ENCODE measurements around the gene HPS4.

Gene HPS4

DNA sequence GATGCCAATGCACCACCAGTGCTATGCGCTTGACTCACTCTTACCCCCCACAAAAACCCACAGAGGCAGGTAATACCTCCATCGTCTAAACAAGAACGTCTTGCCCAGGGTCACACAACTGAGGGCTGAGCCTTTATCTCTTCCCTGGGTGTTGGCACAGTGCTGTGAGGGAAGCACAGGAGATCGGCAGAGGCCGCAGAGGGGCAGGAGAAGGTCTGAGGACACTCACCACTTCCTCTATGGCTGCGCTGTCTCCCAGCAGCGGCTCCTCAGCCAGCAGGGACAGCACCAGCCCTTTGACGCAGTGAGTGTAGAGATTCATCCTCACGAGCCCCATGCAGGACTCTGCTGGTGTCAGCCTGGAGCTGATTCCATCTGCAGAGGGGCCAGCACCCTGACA is 19.9 kb downstream of the HPS4 start:
- DNase-seq = no peak

DNA sequence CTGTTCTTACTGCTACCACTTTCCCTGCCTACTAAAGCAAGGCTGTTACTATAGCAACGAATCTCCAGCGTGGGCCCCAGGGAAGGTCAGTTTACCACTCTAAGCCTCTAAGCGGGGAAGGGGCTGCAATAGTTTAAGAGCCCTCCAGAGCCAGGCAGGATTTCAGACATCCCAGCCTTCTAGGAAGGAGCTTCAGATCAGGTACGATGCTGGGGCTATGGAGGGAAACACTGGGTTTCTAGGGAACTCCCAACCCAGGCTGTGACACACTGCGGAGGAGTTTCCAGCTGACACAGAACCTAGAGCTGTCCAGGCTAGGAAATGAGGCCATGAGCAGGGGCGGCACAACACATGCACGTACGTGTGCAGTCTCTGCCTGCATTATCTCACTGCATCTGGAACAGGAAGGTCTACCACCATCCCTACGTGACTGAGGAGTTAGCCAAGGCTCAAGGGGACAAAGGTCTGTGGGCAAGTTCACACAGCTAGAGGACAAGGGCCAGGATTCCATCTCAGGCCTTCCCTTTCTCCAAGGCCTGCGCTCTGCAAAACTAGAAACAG is 20.4 kb downstream of the HPS4 start:
- DNase-seq = no peak

DNA sequence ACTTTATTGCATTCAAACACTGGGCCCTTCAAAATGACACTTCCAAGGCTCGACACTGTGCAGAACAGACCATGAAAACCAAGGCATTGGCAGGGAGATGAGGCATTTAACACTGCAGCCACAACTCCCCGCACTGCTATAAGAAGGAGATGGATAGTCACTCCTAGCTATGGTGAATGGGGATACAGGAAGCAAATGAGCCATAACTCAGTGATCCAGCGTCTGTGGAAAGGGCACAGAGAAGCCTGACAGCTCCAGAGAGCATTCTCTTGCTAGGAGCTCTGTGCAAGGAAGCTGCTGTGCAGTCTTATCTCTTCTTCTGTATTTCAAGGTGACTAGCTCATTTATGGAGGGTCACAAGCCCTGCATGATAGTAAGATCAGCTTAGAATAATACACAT is 20.9 kb downstream of the HPS4 start:
- no peak for DNase-seq

DNA sequence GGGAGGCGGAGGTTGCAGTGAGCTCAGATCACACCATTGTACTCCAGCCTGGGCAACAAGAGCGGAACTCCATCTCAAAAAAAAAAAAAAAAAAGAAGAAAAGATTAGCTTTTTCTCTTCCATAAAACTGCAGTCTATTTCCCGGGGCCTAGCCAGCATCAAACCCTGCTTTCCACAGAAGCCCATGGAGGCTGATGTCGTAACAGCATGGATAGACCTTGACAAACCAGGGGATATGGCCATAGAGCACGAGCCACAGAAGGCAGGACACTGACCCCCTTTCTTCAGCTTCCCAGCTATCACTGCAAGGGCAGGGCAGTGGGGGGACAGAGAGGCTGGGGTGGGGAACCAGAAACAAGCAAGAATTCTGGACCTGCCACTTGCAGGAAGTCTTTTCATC is 21.5 kb downstream of the HPS4 start:
- DNase-seq = no peak

DNA sequence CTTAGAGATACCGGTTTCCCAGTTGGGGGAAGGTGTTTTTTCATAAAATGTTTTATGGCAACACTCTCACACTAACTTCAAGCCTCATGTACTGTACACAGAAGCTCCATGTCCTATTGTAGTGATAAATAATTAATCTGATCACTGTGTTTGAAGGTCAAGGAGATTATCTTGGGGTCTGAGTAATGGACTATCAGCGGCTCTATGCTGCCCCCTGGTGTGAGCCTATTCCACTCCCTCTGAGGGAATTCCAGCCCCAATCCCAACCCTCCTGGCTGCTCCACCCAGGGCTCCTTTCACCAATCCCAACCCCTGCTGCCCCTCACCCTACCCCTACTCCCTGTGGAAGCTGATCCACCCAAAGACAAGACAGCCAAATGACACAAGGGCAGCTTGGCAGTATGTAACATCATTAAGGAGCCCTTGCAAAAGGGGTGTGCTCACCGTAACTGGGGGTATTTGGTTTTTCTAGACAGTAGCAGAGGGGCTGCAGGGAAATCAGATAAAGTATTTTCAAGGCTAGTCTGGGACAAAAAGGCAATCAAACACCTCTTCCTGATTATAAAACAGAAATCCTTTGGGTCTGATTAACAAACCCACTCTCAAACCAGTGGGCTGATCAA is 22.3 kb downstream of the HPS4 start:
- peak; percentile 35 for DNase-seq

DNA sequence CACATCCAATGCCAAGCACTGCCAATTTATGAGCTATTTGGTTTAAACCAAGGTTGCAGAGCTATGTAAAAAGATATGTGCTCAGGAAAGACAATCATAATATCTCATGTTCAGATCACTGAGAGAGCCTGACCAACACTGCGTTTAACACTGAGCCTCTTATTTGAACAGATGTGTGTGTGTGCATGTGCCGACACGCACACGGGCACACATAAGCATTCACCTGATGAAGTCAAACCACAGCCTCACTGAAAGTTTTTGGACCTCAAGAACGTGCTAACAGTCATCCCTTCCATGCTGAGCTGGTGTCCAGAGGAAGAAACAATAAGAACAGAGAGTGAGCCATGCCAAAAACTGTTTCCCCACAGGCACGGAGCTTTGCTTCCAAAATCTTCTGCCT is 23.4 kb downstream of the HPS4 start:
- DNase-seq = no peak

DNA sequence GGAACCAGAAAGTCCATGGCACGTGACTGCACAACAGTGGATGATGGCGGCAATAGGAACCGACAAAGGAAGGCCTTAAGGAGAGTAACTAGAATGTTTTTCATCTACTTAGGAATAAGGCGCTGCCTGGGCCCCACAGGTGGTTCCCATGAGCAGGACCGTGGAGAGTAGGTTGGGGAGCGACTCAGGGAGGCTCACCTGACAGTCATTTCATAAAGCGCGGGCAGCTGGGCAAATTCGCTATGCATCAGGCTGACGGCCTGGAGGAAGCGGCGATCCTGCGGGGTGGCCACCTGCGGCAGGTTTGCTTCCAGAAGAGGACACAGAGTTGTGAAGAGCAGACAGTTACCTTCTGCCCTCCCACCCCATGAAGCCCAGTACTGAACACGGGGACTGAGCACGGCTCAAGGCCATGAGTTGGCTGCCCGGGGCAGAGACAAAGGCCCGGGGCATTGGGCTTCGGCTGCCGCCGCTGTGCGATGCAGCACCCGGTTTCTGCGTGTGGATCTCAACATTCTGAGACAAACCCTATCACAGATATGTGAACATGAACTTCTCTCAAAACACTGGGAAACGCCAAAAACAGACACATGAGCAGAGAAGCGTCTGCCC is 25.8 kb downstream of the HPS4 start:
- DNase-seq = no peak

DNA sequence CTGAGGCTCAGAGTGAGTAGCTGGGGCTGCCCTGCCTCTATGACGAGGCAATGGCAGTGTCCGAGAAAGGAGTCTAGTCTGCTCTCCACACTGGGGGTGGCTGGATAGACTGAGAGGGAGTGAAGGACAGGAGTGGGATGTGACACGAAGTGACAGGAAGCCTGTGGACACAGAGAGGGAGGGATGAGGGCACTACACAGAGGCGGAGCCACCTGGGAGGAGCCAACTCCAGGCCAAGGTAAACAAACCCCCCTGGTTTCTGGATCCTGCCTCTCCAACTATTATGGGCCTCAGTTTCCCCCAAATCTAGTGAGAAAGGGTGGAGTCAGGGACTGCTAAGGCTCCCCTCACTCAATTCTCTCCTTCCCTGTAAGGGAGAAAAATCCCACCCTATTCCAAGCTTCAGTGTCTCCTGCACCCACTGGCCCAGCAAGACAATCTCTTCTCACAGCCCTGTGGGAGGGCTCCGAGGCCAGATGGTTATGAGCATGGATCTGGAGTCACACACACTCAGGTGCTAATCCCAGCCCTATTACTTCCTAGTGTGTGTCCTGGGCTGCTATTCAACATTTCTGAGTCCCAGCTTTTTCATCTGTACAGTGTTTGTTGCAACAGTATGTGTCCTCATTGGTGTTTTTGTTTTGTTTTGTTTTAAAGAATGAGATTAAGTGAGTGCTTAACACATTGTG is 29.6 kb downstream of the HPS4 start:
- DNase-seq = peak; percentile 25

DNA sequence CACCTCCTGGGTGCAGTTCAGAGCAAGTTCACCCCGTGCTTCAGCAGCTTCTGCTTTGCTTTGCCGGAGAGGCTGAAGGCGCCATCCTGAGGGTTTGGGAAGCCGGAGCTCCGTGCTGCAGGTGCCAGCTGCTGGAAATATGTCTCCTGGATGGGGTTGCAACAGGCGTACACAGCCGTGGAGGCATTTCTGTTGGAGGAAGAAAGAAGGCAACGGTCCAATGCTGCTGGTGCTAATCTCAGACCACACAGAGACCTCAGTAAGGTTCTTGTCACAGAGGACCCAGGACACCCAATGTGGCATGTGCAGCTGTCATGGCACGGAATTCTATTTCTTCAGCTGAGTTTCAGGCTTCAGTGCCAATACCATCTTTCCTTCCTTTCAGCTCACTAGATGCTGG is 30.4 kb downstream of the HPS4 start:
- no peak for DNase-seq

DNA sequence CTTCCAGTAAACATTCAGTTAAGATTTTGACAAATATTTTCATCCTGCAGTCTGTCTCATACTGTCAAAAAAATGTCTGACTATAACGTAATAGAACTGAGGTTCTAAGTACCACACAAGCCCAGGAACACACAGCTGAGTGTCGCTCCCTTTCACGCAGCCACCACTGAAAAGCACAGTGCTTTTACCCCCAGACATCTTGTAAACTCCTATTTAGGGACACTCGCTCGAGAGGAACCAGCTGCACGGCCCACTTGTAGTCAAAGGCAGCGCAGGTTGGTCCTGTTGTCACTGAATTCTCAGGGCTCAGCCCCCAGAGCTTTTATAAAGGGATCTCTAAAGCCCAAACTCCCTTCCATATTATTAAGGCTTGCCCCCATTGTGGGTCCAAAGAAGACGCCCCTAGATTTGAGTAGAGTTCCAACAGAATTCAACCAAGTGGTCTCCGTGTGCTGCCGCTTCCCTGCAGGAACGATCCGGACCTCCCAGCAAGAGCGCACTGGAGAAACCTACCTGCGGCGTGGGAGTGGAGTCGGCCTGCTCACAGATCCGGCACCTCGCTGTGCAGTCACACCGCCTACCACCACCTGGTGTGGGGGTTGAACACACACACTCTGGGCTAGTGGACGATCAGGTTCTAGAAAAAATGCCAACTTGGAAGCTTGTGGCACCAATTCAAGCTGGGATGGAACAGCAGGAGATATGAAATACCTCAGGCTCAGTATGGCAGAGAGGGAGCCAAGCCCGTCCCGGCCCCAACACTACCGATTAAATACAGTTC is 31.2 kb downstream of the HPS4 start:
- DNase-seq = no peak

DNA sequence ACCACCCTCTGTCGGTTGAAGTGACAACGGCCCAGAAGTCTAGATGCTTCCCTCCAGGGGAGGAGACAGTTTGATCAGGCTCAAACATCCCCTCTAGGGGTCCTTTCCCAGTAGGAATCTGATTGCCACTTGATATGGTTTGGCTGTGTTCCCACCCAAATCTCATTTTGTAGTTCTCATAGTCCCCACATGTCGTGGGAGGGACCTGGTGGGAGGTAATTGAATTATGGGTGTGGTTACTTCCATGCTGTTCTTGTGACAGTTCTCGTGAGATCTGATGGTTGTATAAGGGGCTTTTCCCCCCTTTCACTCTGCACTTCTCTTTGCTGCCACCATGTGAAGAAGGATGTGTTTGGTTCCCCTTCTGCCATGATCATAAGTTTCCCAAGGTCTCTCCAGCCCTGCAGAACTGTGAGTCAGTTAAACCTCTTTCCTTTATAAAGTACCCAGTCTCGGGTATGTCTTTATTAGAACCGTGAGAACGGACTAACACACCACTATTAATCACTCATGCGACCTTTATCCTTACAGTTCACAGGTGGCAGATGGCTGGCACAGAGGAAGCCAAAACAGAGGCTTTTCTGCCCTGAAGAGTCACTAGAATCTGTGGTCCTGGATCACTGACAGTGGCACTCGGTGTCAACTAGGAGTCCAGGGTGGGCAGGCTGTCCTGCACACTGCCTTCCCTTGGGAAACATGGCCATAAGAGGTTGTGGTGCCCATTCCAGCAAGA is 33.0 kb downstream of the HPS4 start:
- peak; percentile 84 for DNase-seq

DNA sequence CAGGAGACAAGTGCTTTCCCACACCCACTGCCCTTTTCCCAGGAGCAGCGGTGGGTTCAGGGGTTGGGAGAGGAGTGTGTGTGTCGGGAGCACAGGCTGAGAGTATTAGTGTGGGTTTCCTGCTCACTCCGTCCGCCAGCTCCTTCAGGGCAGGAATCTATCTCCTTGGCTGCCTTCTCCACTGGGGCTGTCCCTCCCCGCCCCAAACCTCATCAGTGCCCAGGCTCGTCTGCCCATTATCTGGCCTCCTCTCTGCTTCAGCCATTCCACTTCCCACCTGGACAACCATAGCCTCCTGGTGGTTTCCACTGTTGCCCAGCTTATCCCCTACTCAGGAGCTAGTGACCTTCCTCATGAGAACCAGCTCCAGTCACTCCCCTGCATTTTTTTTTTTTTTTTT is 34.6 kb downstream of the HPS4 start:
- no peak for DNase-seq

DNA sequence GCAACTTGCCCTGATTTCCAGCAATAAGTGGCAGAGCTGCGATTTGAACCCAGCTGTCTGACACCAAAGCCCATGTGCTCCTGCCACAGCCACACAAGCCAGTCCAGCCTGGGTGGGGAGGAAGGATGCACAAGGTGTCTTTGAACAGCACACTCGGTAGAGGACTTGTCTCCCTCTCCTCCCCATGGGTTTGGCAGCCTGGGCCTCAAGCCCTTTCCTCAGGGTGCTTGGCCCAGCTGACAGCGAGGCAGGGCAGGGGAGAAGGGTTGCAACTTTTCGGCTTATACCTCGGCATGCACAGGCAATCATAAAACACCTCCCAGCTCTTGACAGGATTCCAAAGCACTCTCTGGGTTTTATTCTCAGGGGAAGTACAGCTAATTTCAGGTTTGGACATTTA is 35.2 kb downstream of the HPS4 start:
- DNase-seq = no peak

DNA sequence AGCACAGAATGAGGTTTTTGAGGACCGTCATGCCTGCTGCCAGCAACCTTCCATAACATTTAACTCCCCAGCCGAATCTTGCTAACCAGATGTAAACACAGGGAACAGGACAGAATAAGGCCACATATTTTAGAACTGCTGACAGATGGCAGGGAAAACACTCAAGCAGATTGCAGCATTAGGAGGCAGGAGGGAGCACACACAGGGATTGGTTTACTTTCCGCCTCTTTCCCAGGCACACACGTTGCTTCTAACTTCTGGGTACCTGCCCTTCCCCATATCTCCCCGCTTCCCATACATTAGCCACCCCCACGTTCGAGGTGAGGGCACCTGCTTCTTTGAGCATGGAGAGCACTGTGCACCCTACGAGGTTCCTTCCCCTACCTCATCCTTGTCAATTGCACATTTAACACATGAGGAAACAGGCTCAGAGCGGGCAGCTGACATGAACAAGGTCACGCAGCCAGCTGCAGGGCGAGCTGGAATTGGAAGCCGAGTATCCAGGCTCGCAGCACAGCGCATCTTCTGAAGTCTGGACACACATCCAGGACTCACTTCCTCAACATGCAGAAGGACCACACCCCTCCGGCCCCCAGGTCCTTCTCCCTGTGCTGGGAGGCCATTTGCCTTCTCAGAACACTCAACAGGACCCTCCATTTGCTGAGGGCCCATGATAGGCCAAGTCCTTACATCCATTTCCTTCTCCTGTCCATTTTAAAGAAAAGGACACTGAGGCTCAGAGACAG is 35.8 kb downstream of the HPS4 start:
- DNase-seq = peak; percentile 95

DNA sequence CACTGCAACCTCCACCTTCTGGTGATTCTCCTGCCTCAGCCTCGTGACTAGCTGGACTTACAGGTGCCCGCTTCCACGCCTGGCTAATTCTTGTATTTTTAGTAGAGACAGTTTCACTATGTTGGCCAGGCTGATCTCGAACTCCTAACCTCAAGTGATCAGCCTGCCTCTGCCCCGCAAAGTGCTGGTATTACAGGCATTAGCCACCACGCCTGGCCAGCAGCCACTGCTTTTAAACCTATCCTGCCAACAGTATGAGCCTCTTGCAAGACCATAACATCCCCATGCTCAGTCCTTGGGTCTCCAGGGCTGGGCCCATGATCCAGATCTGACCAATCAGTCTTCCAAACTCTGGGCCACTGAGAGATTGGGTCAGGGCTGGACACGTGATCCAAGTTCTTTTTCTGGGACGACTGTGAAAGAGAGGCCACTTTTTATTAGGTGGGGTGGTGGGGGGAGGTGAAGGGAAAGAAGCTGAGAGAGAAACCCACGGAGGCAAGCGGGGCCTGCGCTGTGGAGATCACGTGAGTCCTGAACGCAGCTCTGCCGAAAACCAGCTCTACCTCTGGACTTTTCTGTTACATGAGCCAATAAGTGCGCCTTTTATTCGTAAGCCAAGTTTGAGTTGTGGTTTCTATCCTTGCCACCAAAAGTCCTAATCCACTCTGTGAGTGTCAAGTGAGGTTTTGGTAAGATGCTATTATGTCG is 36.6 kb downstream of the HPS4 start:
- DNase-seq = no peak

DNA sequence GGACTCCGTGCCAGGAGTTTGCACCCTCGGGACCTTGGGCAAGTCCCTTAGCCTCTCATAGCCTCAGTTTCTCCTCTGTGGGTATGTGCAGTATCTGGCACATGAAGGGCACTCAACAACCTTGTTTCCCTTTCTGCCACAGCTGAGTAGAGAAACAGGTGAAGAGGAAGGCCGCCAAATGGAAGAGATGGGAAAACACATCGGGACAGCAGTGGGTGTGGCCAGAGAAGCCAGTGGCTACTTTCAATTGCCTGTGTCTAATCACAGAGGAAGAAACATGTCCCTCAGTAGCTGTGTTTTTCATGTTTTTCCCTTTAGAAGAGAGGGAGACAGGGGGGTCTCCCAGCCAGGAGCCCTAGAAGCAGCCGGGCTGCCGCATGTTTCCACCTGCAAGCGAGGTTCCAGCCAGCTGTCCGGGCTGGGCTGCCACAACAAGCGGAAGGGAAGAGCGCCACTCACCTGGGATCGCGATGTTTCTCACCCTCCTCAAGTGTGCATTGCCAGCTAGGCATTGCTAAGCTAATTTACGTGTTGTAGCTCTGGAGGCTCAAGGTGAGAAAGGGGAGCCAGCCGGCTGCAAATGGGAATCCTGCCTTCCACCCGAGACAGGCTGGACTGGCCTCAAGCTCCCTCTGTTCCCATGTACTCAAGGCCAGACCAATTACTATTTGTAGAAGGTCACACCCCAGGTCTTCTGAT is 37.9 kb downstream of the HPS4 start:
- no peak for DNase-seq

DNA sequence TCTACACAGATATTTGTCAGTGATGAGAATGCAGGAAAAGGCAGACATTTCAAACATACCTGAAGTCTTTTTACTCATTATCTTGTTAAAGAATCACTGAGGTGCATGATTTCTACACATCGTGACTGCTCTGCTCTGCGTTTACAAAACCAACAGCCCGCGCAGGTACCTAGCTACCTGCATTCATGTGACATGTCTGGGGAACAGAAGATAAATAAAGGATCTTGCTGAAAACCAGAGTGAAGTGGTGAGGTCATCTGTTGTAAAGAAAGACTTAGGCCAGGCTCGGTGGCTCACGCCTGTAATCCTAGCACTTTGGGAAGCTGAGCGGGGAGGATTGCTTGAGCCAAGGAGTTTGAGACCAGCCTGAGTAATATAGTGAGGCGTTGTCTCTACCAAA is 38.8 kb downstream of the HPS4 start:
- no peak for DNase-seq

DNA sequence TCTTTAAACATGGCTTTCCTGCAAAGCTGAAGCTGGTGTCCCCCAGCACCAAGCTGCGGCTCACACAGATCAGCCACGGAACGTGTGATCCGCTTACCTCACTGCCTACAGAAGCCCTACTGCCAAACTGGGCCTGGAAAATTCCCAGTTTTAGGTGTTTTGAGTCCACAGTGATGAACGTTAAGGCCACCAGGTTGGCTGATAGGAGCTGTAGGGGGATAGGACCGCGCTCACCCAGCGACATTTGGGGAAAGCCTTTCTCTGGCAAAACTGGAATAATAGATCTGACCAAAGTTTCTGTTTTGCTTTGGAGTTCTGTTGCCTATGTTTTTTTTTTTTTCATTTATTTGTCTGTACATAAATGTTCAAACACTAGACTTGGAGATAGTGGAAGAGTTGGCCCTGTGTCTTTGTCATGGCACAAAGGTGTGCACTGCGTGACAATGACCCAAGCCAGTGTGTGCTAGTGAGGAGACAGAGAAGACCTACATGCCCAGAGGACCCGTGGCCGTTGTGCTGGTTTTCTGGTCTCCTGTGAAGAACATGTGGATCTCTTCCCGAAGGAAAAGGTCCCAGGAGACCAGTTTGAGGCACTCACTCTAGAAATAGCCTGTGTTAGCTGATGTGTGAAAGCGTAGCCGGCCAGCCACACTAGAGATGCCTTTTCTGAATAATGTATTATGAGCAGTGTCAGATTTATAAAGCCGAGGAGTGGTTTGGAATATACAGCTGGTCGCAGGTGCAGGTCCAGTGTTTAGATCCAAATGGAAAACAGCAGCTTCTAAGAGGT is 39.5 kb downstream of the HPS4 start:
- DNase-seq = peak; percentile 58

DNA sequence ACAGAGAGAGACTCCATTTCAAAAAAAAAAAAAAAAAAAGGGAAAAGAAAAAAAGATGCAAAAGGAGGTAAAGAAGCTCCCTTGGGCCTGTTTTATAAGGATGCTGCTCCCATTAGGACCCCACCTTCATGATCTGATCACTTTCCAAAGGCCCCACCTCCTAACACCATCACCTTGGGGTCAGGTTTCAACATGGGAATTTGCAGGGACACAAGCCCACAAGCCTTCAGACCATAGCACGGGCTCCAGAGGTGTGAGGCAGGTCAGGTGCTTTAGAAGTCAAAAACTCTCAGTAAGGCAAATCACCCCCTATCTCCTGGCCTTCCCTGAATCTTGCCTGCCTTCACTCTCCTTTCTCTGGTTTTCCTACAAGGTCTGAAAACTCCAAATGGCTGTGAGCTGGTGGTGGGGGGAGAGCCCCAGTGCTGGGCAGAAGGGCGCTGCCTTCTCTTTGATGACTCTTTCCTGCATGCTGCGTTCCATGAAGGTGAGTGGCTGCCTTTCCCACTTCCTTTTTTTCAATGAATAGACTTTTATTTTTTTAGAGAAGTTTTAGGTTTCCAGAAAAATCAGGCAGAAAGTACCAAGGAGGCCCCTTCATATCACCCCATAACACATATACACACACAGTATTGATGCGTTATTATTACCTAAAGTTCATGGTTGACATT is 41.4 kb downstream of the HPS4 start:
- no peak for DNase-seq
